ENCODE results near the gene SKIL.

- TF ChIP-seq POLR2A (IDR thresholded peaks at IDR 0.05), result no peak
- TF ChIP-seq CTCF (IDR thresholded peaks at IDR 0.05), result no peak
Observed at GRCh38 chr3:170432416-170432815, 74.9 kb downstream of the SKIL start.

Data from thyroid gland (tissue), 4 donors.